H9 (cell line): ENCODE measurements around the gene ZNF865. TPM values are rescaled to one million over a fixed set of nuclear protein-coding genes. Genes with fewer than 3 reads are reported as not detected.
A peak's percentile ranks its signal among the peaks of the same experiment; 100 is the strongest.

Experiments
- DNase-seq: peaks from one replicate; pipeline ENCODE4 v3.0.0-alpha.2; 2017
- H2AFZ ChIP-seq: one replicate; pipeline ENCODE4 v1.6.1; 2013; ENCODE audit warnings: mild to moderate bottlenecking, low read length, control low read depth, moderate library complexity
- H2AK5ac ChIP-seq: 2 replicates; pipeline ENCODE4 v1.6.1; 2013; ENCODE audit warnings: low read length, control low read depth, mixed read lengths; ENCODE audit not compliant: insufficient read length
- H2BK120ac ChIP-seq: one replicate; pipeline ENCODE4 v1.6.1; 2013; ENCODE audit warnings: low read depth, mild to moderate bottlenecking, low read length, control low read depth, inconsistent platforms; ENCODE audit not compliant: poor library complexity, severe bottlenecking
- H2BK12ac ChIP-seq: 2 replicates; pipeline ENCODE4 v1.6.1; 2013; ENCODE audit warnings: low read length, control low read depth, mixed read lengths, low read depth; ENCODE audit not compliant: insufficient read length
- H2BK15ac ChIP-seq: 2 replicates; pipeline ENCODE4 v1.6.1; 2013; ENCODE audit warnings: low read depth, low read length, control low read depth
- H2BK20ac ChIP-seq: one replicate; pipeline ENCODE4 v1.6.1; 2013; ENCODE audit warnings: low read depth, mild to moderate bottlenecking, low read length, control low read depth, inconsistent platforms; ENCODE audit not compliant: poor library complexity, severe bottlenecking
- H2BK5ac ChIP-seq: 2 replicates; pipeline ENCODE4 v1.6.1; 2013; ENCODE audit warnings: low read length, control low read depth, mixed read lengths; ENCODE audit not compliant: insufficient read length
- H3K14ac ChIP-seq: 2 replicates; pipeline ENCODE4 v1.6.1; 2013; ENCODE audit warnings: low read length, control low read depth; ENCODE audit not compliant: insufficient read depth
- H3K18ac ChIP-seq: 2 replicates; pipeline ENCODE4 v1.6.1; 2013; ENCODE audit warnings: low read depth, mild to moderate bottlenecking, mixed read lengths, low read length, control low read depth; ENCODE audit not compliant: insufficient read length
- H3K23ac ChIP-seq: 2 replicates; pipeline ENCODE4 v1.6.1; 2013; ENCODE audit warnings: low read length, control low read depth, mixed read lengths, low read depth; ENCODE audit not compliant: insufficient read length
- H3K23me2 ChIP-seq: 2 replicates; pipeline ENCODE4 v1.6.1; 2013; ENCODE audit warnings: low read depth, mild to moderate bottlenecking, mixed read lengths, low read length, control low read depth; ENCODE audit not compliant: insufficient read length, poor library complexity, severe bottlenecking
- H3K27ac ChIP-seq: 2 replicates; pipeline ENCODE4 v1.5.1; 2013; ENCODE audit warnings: low read length, control low read depth, mixed read lengths, low read depth; ENCODE audit not compliant: insufficient read length
- H3K27me3 ChIP-seq: 2 replicates; pipeline ENCODE4 v1.6.1; 2013; ENCODE audit warnings: low read length, control low read depth, inconsistent platforms; ENCODE audit not compliant: insufficient read depth
- H3K4ac ChIP-seq: 2 replicates; pipeline ENCODE4 v1.6.1; 2013; ENCODE audit warnings: low read depth, mild to moderate bottlenecking, control low read depth, inconsistent platforms, low read length, moderate library complexity
- H3K4me1 ChIP-seq: 2 replicates; pipeline ENCODE4 v1.6.1; 2013; ENCODE audit warnings: low read length, control low read depth, inconsistent platforms; ENCODE audit not compliant: insufficient read depth
- H3K4me2 ChIP-seq: 2 replicates; pipeline ENCODE4 v1.6.1; 2013; ENCODE audit warnings: low read length, control low read depth, mixed read lengths; ENCODE audit not compliant: insufficient read length, insufficient read depth
- H3K56ac ChIP-seq: 2 replicates; pipeline ENCODE4 v1.6.1; 2013; ENCODE audit warnings: low read depth, mild to moderate bottlenecking, mixed read lengths, low read length, control low read depth; ENCODE audit not compliant: insufficient read length
- H3K79me1 ChIP-seq: 2 replicates; pipeline ENCODE4 v1.6.1; 2013; ENCODE audit warnings: low read depth, mild to moderate bottlenecking, moderate library complexity, low read length, control low read depth, inconsistent platforms; ENCODE audit not compliant: insufficient read depth, poor library complexity, severe bottlenecking
- H3K79me2 ChIP-seq: 2 replicates; pipeline ENCODE4 v1.6.1; 2013; ENCODE audit warnings: low read length, control low read depth, inconsistent platforms; ENCODE audit not compliant: insufficient read depth
- H3K9ac ChIP-seq: 2 replicates; pipeline ENCODE4 v1.6.1; 2013; ENCODE audit warnings: low read length, control low read depth, mixed read lengths; ENCODE audit not compliant: insufficient read length; ENCODE audit errors: extremely low read depth
- H3K9me3 ChIP-seq: one replicate; pipeline ENCODE4 v1.6.1; 2013; ENCODE audit warnings: low read depth, low read length, inconsistent platforms; ENCODE audit not compliant: control insufficient read depth
- H3T11ph ChIP-seq: one replicate; pipeline ENCODE4 v1.6.1; 2013; ENCODE audit warnings: mild to moderate bottlenecking, low read length, control low read depth, inconsistent platforms
- H4K20me1 ChIP-seq: one replicate; pipeline ENCODE4 v1.6.1; 2013; ENCODE audit not compliant: control insufficient read depth, insufficient read length, insufficient read depth
- H4K5ac ChIP-seq: 2 replicates; pipeline ENCODE4 v1.6.1; 2013; ENCODE audit warnings: low read depth, mild to moderate bottlenecking, mixed read lengths, low read length, control low read depth; ENCODE audit not compliant: insufficient read length
- H4K8ac ChIP-seq: replicated peaks from 2 replicates; pipeline ENCODE4 v1.6.1; 2013; ENCODE audit warnings: low read length, control low read depth, mixed read lengths, low read depth; ENCODE audit not compliant: insufficient read length
- H4K91ac ChIP-seq: 2 replicates; pipeline ENCODE4 v1.6.1; 2013; ENCODE audit warnings: low read depth, mild to moderate bottlenecking, moderate library complexity, mixed read lengths, low read length, control low read depth; ENCODE audit not compliant: insufficient read length
- H3K27ac Mint-ChIP-seq, 3 experiments: 2 replicates in 2 of 3; 3 replicates in 1 of 3; pipeline ENCODE4 v1.8.0; 2020 to 2021; ENCODE audit warnings: mixed read lengths in 3 of 3, mild to moderate bottlenecking in 1 of 3, moderate library complexity in 1 of 3
- H3K27me3 Mint-ChIP-seq: 2 replicates; pipeline ENCODE4 v1.8.0; 2021; ENCODE audit warnings: low read depth, mild to moderate bottlenecking, moderate library complexity, mixed read lengths
- H3K36me3 Mint-ChIP-seq, 3 experiments: 2 replicates in 2 of 3; 3 replicates in 1 of 3; pipeline ENCODE4 v1.8.0; 2020 to 2021; ENCODE audit warnings: low read depth in 3 of 3, mixed read lengths in 3 of 3; ENCODE audit not compliant: insufficient read depth in 1 of 3
- H3K4me1 Mint-ChIP-seq, 2 experiments: 2 replicates each; pipeline ENCODE4 v1.8.0; 2020; ENCODE audit warnings: mixed read lengths in 2 of 2
- H3K4me3 Mint-ChIP-seq, 2 experiments: 2 replicates in 1 of 2; 3 replicates in 1 of 2; pipeline ENCODE4 v1.8.0; 2020 to 2021; ENCODE audit warnings: mild to moderate bottlenecking in 2 of 2, mixed read lengths in 2 of 2, moderate library complexity in 1 of 2
- H3K9me3 Mint-ChIP-seq, 2 experiments: 2 replicates in 1 of 2; 3 replicates in 1 of 2; pipeline ENCODE4 v1.8.0; 2020; ENCODE audit warnings: mild to moderate bottlenecking in 2 of 2, mixed read lengths in 2 of 2, moderate library complexity in 1 of 2
- WGBS: extraction: QIAGEN DNeasy Blood & Tissue Kit; methylation state at CpG from one replicate; pipeline ENCODE4 v1.1.7; 2013; ENCODE audit warnings: missing lambda C conversion rate, low lambda C conversion rate, mixed read lengths; ENCODE audit not compliant: insufficient read length; ENCODE audit errors: extremely low coverage; 5-methylcytosine and 5-hydroxymethylcytosine counted together
- total RNA-seq: library from RNA; stranded (reverse); gene quantifications from 2 replicates; pipeline ENCODE4 v1.2.1, GENCODE V29; 2021
- TF ChIP-seq, protein P1 (sequence below): fragments of 200-600 bp; sonication (generic); conservative IDR thresholded peaks from 3 replicates; pipeline ENCODE4 v1.8.0; 2021; ENCODE audit warnings: antibody characterized with exemption, mild to moderate bottlenecking

ZNF865 gene
- total RNA-seq, 1 experiment from 2014 or later: 14.3 TPM

DNA sequence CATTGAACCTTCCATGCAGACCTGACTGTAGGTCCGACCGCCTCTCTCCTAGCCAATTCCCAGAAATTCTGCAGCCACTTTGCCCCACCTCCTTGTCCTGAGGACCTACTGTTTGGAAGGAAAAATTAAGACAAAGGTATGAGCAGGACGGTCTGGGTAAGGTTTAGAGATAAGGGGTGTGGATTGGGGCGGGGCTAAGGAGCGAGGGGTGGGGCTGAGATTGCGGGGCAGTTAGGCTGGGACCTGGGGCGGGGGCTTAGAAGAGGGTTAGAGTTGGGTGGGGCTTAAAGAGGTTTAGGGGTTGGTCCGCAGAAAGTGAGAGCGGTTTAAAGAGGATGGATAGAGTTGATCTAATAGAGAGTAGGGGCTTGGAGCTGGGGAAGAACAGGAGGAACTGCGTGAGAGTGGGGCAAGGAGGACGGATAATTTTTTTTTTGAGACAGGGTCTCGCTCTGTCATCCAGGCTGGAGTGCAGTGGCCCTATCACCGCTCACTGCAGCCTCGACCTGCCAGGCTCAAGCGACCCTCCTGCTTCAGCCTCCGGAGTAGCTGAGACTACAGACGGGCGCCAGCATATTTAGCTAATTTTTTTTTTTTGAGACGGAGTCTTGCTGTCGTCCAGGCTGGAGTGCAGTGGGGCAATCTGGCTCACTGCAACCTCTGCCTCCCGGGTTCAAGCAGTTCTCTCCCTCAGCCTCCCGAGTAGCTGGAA, 1.7 kb upstream of the ZNF865 start:
- no peaks in the 10 kb centered on the region for H4K20me1 ChIP-seq
- DNase-seq: peak; percentile 85
- H2AK5ac ChIP-seq: no peak overlapping the region
- TF ChIP-seq, protein P1, sequence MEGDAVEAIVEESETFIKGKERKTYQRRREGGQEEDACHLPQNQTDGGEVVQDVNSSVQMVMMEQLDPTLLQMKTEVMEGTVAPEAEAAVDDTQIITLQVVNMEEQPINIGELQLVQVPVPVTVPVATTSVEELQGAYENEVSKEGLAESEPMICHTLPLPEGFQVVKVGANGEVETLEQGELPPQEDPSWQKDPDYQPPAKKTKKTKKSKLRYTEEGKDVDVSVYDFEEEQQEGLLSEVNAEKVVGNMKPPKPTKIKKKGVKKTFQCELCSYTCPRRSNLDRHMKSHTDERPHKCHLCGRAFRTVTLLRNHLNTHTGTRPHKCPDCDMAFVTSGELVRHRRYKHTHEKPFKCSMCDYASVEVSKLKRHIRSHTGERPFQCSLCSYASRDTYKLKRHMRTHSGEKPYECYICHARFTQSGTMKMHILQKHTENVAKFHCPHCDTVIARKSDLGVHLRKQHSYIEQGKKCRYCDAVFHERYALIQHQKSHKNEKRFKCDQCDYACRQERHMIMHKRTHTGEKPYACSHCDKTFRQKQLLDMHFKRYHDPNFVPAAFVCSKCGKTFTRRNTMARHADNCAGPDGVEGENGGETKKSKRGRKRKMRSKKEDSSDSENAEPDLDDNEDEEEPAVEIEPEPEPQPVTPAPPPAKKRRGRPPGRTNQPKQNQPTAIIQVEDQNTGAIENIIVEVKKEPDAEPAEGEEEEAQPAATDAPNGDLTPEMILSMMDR: no peak
- H3K56ac ChIP-seq: no peak overlapping the region
- H3K27me3 Mint-ChIP-seq: no peaks in the 10 kb centered on the region
- H2BK5ac ChIP-seq: no peak overlapping the region
- no peak overlapping the region for H3K23ac ChIP-seq
- no peak overlapping the region for H3K4ac ChIP-seq
- peaks cover 4% of the 10 kb centered on the region; the same call in 1 of the 2 replicates for H3K4me1 ChIP-seq
- no peak overlapping the region for H4K5ac ChIP-seq
- WGBS: 100% methylated on average over 2 of the region's 22 CpGs
- no peak overlapping the region for H2BK12ac ChIP-seq
- H2BK120ac ChIP-seq: no peak overlapping the region
- H3K18ac ChIP-seq: no peak overlapping the region
- peaks cover 34 to 35% of the 10 kb centered on the region in 2 experiments for H3K4me1 Mint-ChIP-seq
- no peak overlapping the region for H4K91ac ChIP-seq
- H3K14ac ChIP-seq: no peak overlapping the region
- H3K36me3 Mint-ChIP-seq: peaks cover 10 to 15% (median 13%) of the 10 kb centered on the region in 3 experiments
- H2BK15ac ChIP-seq: no peak overlapping the region
- H4K8ac ChIP-seq: no peak overlapping the region
- H3T11ph ChIP-seq: no peak overlapping the region
- H3K9me3 Mint-ChIP-seq: peaks cover 2 to 4% of the 10 kb centered on the region in 2 experiments; a peak in 2 of 5 replicates
- H3K27me3 ChIP-seq: no peaks in the 10 kb centered on the region
- peaks cover 8% of the 10 kb centered on the region for H3K23me2 ChIP-seq
- H2AFZ ChIP-seq: no peak overlapping the region
- H3K27ac Mint-ChIP-seq: peak overlapping the region in 2 of 3 experiments; percentile 65 to 93; a peak in 4 of 7 replicates
- no peak overlapping the region for H3K9ac ChIP-seq
- H3K27ac ChIP-seq: no peak overlapping the region
- no peak overlapping the region for H3K4me2 ChIP-seq
- peak overlapping the region; percentile 74 to 87 for H3K4me3 Mint-ChIP-seq
- H3K9me3 ChIP-seq: no peaks in the 10 kb centered on the region
- H3K79me1 ChIP-seq: peaks cover 4% of the 10 kb centered on the region
- H2BK20ac ChIP-seq: no peak overlapping the region
- no peaks in the 10 kb centered on the region; the same call in 1 of the 2 replicates for H3K79me2 ChIP-seq
